Stimulated activated CD8-positive, alpha-beta memory T cell treated with anti-CD3 and anti-CD28 coated beads, Interleukin-4, amount 100 ng/mL, for 24 hours (primary cell): ENCODE measurements around the gene ZCCHC17.

Source experiments
- DNase-seq: peaks from one replicate; pipeline ENCODE4 v3.0.0-alpha.2; 2020; ENCODE audit warnings: low read depth

Gene ZCCHC17

GRCh38 chr1:31306278-31306677 lies 9.4 kb downstream of the ZCCHC17 start:
- no peak for DNase-seq

- no peak for DNase-seq
Observed at GRCh38 chr1:31308036-31308435, 11.2 kb downstream of the ZCCHC17 start.

- DNase-seq, result no peak
Observed at GRCh38 chr1:31310198-31310597, 13.4 kb downstream of the ZCCHC17 start.

DNA sequence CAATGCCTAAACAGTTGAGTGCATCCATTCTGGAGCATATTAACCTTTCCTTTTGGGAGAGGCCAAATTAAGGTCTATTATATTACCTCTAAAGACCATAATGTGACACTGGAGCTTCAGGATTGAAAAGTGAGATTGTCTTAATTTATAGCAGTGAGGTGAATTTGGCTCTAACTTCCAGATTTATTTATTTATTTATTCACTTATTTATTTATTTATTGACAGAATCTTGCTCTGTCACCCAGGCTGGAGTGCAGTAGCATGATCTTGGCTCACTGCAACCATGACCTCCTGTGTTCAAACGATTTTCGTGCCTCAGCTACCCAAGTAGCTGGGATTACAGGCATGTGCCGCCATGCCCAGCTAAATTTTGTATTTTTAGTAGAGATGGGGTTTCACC lies 19.1 kb downstream of the ZCCHC17 start:
- DNase-seq, result no peak

- no peak for DNase-seq
Observed at GRCh38 chr1:31318146-31318545, 21.3 kb downstream of the ZCCHC17 start.

- no peak for DNase-seq
Observed at GRCh38 chr1:31324093-31324492, 27.3 kb downstream of the ZCCHC17 start.

DNA sequence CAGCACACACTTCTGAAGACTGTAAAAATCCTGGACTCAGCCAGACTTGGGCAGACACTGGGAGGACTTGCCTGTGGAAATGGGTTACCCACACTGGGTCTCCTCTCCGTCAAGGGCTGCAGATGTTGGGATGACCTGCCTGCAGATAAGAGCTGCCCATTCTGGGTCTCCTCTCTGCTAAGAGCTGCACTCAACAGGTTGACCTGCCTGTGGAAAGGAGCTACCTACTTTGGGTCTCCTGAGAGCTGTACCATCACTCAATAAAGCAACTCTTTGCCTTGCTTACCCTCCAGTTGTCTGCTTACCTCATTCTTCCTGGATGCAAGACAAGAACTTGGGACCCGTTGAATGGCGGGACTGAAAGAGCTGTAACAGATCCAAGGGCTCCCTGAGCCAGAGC lies 28.2 kb downstream of the ZCCHC17 start:
- no peak for DNase-seq

GRCh38 chr1:31326461-31326860 lies 29.6 kb downstream of the ZCCHC17 start:
- no peak for DNase-seq

DNA sequence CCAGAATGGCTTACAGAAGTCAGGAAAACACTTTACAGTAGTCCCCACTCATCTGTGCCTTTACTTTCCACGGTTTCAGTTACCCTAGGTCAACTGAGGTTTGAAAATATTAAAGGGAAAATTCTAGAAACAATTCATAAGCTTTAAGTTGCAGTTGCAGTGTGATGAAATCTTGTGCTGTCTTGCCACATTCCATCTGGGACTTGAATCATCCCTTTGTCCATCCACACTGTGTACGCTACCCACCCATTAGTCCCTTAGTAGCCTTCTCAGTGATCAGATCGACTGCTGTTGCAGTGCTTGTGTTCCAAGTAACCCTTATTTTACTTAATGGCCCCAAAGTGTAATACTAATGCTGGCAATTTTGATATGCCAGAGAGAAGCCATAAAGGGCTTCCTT lies 30.5 kb downstream of the ZCCHC17 start:
- no peak for DNase-seq

- no peak for DNase-seq
Observed at GRCh38 chr1:31335007-31335406, 38.2 kb downstream of the ZCCHC17 start.

DNA sequence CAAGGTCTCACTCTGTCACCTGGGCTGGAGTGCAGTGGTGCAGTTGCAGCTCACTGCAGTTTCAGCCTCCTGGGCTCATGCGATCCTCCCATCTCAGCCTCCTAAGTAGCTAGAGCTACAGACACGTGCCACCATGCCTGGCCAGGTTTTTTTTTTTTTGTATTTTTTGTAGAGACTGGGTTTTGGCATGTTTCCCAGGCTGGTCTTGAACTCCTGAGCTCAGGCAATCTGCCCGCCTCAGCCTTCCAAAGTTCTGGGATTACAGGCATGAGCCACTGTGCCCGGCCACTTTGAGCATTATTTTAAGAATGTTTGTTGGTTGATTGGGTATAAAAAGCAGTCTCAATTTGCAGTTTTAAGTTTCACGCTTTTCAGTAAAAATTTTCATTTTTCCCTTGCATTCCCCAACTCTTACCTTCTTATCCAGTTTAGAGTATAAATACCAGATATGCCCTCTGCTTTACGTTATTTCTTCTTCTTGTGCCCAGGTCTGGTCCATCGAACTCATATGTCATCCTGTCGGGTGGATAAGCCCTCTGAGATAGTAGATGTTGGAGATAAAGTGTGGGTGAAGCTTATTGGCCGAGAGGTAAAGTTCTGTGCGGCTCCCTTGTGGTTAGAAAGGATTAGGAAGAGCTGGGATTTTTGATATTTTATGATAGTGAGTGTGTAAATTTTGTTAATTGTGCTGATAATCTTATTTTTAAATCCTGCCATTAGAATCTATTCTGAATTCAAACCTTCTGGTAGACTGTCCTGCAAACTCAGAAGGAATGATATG lies 40.0 kb downstream of the ZCCHC17 start:
- no peak for DNase-seq

DNA sequence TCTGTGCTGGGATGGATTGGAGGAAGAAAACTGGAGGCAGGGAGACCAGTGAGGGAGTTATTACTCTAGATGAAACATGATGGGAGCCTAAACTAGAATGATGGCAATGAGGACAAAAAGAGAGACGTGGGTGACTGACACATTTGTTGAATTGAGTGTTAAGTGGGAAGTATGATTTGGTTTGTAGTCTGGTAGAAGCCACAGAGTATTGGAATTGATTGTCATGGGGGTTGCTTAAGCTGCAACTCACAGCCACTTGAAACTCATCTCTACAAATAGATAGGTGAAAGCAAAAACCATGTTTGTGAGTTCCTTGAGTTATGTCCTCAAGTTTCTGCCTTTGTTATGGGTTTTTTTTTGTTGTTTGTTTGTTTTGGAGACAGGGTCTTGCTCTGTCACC lies 47.7 kb downstream of the ZCCHC17 start:
- no peak for DNase-seq

- DNase-seq, result no peak
Observed at GRCh38 chr1:31345635-31346034, 48.8 kb downstream of the ZCCHC17 start.

- DNase-seq, result no peak
Observed at GRCh38 chr1:31346785-31347184, 50.0 kb downstream of the ZCCHC17 start.

- DNase-seq, result no peak
Observed at GRCh38 chr1:31348449-31348848, 51.6 kb downstream of the ZCCHC17 start.

DNA sequence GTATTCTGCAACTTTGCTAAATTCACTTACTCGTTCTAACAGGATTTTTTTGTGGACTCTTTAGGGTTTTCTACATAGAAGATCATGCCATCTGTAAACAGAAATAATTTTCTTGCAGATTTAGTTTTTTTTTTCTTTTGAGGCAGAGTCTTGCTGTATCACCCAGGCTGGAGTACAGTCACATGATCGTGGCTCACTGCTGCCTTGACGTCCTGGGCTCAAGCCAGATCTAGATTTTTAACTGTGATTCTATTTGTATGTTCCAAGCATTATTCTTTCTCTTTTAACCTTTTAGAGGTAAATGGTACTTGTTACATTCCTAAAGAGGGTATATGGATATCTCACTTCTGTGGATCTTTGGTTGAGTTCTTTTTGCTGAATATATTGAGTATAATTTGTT lies 57.5 kb downstream of the ZCCHC17 start:
- DNase-seq, result no peak

DNA sequence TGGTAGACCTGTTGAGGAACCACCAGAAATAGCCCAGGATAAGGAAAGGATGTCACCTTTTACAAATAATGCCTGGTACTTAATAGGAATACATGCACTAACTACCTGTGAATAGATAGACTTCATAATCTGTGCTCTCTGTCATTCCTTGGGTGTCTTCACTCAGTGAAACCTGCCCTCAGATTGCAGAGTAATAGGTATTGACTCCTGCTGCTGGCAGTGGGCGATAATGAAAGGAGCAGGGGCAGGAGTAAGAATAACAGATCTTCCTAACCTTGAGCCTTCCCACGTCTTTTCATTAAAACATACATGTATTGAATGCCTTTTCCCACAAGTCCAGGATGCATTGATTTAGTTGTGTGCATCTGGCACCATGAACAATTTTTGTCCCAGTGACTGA lies 59.6 kb downstream of the ZCCHC17 start:
- DNase-seq, result no peak

DNA sequence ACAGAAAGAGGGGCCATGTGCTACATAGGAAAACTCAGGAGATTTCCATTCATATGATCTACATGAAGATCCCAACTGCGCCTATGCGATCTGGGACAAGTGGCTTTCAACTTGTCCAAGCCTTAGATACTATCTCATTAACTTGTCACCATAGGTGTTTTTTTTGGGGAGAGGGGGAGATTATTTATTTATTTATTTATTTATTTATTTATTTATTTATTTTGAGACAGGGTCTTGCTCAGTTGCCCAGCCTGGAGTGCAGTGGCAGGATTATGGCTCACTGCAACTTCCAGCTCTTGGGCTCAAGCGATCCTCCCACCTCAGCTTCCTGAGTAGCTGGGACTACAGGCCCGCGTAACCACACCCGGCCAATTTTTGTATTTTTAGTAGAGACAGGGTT lies 64.8 kb downstream of the ZCCHC17 start:
- DNase-seq, result no peak

GRCh38 chr1:31362032-31362431 lies 65.2 kb downstream of the ZCCHC17 start:
- DNase-seq, result no peak

DNA sequence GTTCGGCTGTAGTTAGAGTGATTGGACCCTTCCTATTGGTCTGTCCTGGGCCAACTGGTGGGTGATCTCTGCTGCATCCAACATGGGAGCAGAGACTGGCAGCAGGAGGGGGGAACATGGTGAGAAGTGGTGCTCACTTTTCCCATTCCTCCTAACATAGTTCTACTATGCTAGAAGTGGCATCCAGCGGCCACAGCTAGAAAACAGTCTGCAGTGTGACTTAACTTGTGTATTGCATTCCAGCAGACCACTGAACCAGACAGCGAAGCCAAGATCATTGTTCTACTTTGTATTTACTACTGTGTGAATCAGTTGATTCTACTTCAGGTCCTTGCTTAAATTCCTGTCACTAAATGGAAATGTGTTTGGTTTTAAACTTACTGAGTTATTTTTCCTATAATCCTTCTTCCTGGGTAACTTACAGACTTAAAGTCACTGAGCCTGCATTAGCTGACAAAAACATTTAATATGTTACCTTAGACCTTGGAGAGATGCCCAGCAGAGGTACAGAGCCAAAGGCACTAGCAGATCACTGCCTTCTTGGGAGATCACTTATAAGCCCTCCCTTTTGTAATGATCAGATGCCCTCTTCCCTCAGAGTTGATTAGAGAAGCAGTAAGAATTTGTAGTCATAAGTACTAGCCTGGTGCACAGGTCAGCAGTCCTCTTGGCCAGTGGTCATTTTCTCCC lies 67.9 kb downstream of the ZCCHC17 start:
- DNase-seq, result no peak

DNA sequence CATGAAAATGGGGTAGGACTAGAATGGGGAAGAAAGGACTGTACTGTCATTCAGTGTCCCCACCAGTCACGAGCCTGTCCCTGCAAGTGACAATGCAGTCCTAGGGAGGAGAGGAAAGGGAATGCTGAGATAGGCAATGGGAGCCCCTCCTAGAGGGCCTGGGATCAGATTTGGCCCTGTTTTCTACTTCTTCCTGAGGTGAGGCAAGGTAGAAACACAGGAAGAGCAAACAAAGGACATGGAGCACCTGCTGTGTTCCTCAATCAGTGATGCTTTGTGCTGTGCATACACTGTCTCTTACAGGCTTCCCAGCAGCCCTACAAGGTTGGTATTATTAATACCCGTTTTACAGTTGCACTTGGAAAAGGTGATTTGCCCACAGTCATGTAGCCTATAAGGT lies 70.0 kb downstream of the ZCCHC17 start:
- no peak for DNase-seq

DNA sequence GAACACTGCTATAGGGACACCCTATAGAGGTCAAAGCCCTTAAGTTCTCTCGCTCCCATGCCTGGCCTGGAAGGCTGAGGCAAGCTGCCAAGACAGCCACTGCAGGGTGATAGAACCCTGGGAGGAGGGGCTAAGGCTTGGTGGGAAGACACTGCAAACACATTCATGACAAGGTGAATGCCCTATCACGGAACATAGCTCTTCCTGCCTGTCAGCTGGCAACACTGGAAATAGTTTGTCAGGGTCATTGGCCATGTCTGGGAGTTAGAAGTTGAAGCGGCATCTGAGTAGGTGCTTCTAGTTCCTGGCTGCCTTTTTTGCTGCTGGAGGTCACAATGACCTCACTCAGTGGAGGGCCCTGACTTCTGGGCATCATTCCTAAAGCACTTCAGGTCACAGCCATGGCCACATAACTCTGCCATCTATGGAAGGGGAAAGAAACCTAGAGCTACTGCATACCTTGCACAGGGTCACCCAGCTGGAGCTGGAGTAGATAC lies 71.8 kb downstream of the ZCCHC17 start:
- no peak for DNase-seq

GRCh38 chr1:31370021-31370420 lies 73.2 kb downstream of the ZCCHC17 start:
- no peak for DNase-seq

- no peak for DNase-seq
Observed at GRCh38 chr1:31370565-31370964, 73.7 kb downstream of the ZCCHC17 start.
